ENCODE results near the gene TMCO5A.

Gene TMCO5A

DNA sequence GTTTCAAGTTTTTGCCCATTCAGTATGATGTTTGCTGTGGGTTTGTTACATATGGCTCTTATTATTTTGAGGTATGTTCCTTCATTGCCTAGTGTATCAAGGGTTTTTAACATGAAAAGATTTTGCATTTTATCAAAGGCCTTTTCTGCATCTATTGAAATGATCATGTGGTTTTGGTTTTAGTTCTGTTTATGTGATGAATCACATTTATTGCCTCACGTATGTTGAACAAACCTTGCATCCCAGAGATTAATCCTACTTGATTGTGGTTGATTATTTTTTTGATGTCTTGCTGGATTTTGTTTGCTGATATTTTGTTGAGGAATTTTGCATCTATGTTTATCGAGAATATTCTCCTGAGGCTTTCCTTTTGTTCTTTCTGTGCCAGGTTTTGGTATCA is 39.4 kb downstream of the TMCO5A start:
- no peak for DNase-seq (ENCODE audit: low read depth in 3 of 3)

DNA sequence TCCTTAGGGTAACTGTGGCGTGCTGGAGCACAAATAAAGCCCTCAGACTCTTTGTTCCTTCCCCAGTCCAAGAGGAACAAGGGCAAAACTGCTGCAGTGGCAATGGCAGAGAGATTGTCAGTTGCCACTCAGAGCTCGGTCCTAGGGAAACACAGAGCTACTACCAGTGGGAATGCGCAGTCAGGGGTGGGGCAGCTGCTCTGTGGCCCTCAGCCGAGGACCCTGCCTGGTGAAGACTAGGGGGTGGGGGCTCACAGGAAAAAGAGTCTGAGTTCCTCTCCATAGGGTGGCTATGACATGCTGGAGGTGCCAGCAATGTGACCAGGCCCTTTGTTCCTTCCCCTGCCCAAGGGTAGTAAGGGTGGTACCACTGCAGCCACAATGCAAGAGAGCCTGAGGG is 43.8 kb downstream of the TMCO5A start:
- DNase-seq (ENCODE audit: low read depth in 3 of 3), result no peak

DNA sequence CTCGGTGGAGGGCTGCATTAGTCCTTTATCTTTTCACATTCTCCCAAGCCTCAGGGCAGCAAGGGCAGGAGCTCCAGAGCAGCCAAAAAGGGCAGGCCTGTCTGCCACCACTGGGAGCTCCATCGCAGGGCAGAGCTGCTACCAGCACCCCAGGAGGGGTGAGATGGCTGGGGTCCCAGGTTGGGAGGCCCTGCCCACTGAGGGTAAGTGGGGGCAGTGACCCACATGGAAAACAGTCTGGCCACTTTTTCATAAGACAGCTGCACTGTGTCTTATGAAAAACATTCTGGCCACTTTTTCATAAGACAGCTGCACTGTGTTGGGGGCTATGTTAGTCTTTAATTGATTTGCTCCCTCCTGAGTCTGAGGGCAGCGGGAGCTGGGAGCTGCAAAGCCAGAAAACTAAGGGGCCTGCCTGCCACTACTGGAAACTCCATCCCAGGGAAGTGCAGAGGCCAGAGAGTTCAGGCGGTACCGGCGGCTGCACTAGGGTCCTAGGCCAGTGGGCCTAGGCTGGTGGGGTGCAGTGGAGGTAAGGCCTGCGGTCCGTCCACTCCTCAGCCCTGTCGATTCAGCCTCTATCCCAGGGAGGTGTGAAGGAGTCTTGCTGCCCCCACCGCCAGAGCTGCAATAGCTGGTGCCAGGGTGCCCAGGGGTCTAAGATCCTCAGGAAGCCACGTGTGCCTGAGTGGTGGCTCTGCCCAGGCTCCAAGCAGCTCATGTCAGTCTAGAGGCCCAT is 45.4 kb downstream of the TMCO5A start:
- DNase-seq (ENCODE audit: low read depth in 3 of 3), result no peak

DNA sequence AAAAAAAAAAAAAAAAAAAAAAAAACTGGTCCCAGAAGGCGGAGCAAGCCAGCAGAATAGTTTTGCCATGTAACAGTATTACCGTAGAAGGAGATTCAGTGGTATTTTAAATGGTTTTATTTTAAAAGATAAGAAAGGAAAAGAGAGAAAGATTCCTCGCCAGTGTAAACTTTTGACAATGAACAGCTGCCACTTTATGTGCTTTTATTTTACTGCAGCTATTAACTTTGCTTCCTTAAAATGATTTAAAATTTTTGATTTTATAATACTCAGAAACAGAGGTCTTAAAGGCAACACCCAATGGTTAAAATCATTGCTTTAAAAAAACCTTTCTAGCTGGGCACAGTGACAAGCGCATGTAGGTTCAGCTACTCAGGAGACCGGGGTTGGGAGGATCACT is 46.8 kb downstream of the TMCO5A start:
- no peak for DNase-seq (ENCODE audit: low read depth in 3 of 3)

DNA sequence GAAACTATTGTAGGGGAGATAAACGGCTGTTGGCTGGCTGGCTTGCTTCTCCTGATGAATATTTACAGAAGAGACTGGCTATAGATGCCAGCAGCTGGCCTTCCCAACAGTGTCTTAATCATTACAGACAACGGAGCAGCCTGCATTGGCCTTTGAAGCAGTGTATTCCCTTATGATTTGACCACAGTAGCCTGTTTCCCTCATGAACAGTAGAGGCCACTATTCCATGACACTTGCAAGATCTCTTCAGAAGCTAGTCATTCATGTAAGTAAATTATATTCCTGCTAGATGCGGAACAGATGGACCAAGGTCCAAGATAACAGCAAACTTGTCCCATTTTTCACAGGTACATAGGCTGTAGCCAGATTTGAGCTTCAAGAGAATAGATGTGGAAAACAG is 47.3 kb downstream of the TMCO5A start:
- DNase-seq (ENCODE audit: low read depth in 3 of 3), result no peak

GRCh38 chr15:37984368-37984767 is 49.9 kb downstream of the TMCO5A start:
- DNase-seq (ENCODE audit: low read depth in 3 of 3), result no peak

GRCh38 chr15:37995461-37996347 is 61.3 kb downstream of the TMCO5A start:
- DNase-seq (ENCODE audit: low read depth in 3 of 3), result peak in 1 of 3 donors; percentile 2
